ENCODE data around the gene ATXN7L3. TPM values are rescaled to one million over a fixed set of nuclear protein-coding genes. Genes with fewer than 3 reads are reported as not detected.
A peak's percentile ranks its signal among the peaks of the same experiment; 100 is the strongest.

The ATXN7L3 gene
- total RNA-seq, 1 experiment from 2014 or later, result 86.7 TPM

- TF ChIP-seq ZFX (IDR thresholded peaks at IDR 0.05) (no peak; the same call in 1 of the 2 replicates), TCF7L2 (IDR thresholded peaks at IDR 0.05; ENCODE audit: borderline replicate concordance, extremely low read depth, insufficient read depth, insufficient read length) (peak; percentile 63), ATF3 (IDR thresholded peaks at IDR 0.05) (no peak), REST (IDR thresholded peaks at IDR 0.05; ENCODE audit: low read depth) (no peak), FOSL1 (IDR thresholded peaks at IDR 0.05; ENCODE audit: low read depth) (no peak), YY1 (IDR thresholded peaks at IDR 0.05; ENCODE audit: extremely low read depth, insufficient replicate concordance, low read depth, low read length) (no peak), JUND (IDR thresholded peaks at IDR 0.05) (no peak), SIN3A (IDR thresholded peaks at IDR 0.05; ENCODE audit: low read depth) (peak; percentile 22; the same call in 1 of the 2 replicates), ELF1 (IDR thresholded peaks at IDR 0.05; ENCODE audit: borderline replicate concordance, low read depth) (peak; percentile 85; the same call in 1 of the 2 replicates), EZH2phosphoT487 (IDR thresholded peaks at IDR 0.05; ENCODE audit: borderline replicate concordance) (no peak), POLR2AphosphoS5 (IDR thresholded peaks at IDR 0.05; ENCODE audit: low read depth, low read length) (peak; percentile 93), EGR1 (IDR thresholded peaks at IDR 0.05; ENCODE audit: low read depth) (no peak; the same call in 1 of the 2 replicates)
Measured at GRCh38 chr17:44186307-44187130, 13.2 kb downstream of the ATXN7L3 start, which contains the start of gene TMUB2 (continued).
